AG04450 (cell line): ENCODE results near the gene DDTL. TPM values are rescaled to one million over a fixed set of nuclear protein-coding genes. Genes with fewer than 3 reads are reported as not detected.
A peak's percentile ranks its signal among the peaks of the same experiment; 100 is the strongest.

Source experiments
- CTCF ChIA-PET: fragments of 300-600, 350-600 bp; formaldehyde crosslinking; extraction: SDS; loops from one replicate; lab custom pipeline; 2022; ENCODE audit warnings: antibody characterized with exemption, inconsistent platforms; lab: Charles Lee
- POLR2A ChIA-PET: fragments of 350-600 bp; formaldehyde crosslinking; extraction: SDS; loops from one replicate; lab custom pipeline; 2021; ENCODE audit warnings: antibody characterized with exemption, inconsistent platforms; lab: Yijun Ruan, JAX
- DNase-seq: peaks from one replicate; pipeline ENCODE4 v3.0.0-alpha.2; 2011; ENCODE audit warnings: low read depth, low spot score
- H3K27ac ChIP-seq: one replicate; pipeline ENCODE4 v1.5.1; 2012; ENCODE audit warnings: low read depth, low read length, control low read depth
- H3K27me3 ChIP-seq: one replicate; pipeline ENCODE4 v1.6.0; 2012; ENCODE audit warnings: low read length; ENCODE audit not compliant: control insufficient read depth, insufficient read depth
- H3K4me3 ChIP-seq: 2 replicates; pipeline ENCODE4 v1.5.1; 2011; ENCODE audit warnings: mild to moderate bottlenecking, low read depth, low read length, control low read depth
- H3K9me3 ChIP-seq: 2 replicates; pipeline ENCODE4 v1.5.1; 2012; ENCODE audit warnings: low read length; ENCODE audit not compliant: control insufficient read depth, insufficient read depth
- CTCF ChIP-seq: IDR thresholded peaks from 2 replicates; pipeline ENCODE4 v1.5.1; 2011; ENCODE audit warnings: low read depth, low read length, control low read depth, inconsistent platforms
- polyA plus RNA-seq: library from polyadenylated mRNA; depleted of rRNA; stranded (reverse); fragments of >200 nt; gene quantifications from 2 replicates; pipeline ENCODE4 v1.2.3, GENCODE V29; 2011

Gene DDTL
- polyA plus RNA-seq, 1 experiment = 1.1 TPM

GRCh38 chr22:24001314-24001713 is 34.6 kb downstream of the DDTL start:
- POLR2A ChIA-PET = no interaction called here
- Histone ChIP-seq H3K27ac (no peak overlapping the region), H3K4me3 (no peak overlapping the region), H3K9me3 (no peaks in the 10 kb centered on the region; the same call in 1 of the 2 replicates), H3K27me3 (peaks cover 7% of the 10 kb centered on the region)
- TF ChIP-seq CTCF = no peak
- no peak for DNase-seq
- CTCF ChIA-PET = no interaction called here

- peaks cover 12% of the 10 kb centered on the region for H3K27me3 ChIP-seq
- H3K9me3 ChIP-seq = no peaks in the 10 kb centered on the region; the same call in 1 of the 2 replicates
- no peak overlapping the region for H3K4me3 ChIP-seq
- CTCF ChIA-PET = no interaction called here
- POLR2A ChIA-PET = no interaction called here
- TF ChIP-seq CTCF = no peak
- no peak for DNase-seq
- no peak overlapping the region for H3K27ac ChIP-seq
These were observed 35.6 kb downstream of the DDTL start for GRCh38 chr22:24002272-24002671.

GRCh38 chr22:24002851-24003250 is 36.2 kb downstream of the DDTL start:
- POLR2A ChIA-PET = no interaction called here
- Histone ChIP-seq H3K27me3 (peaks cover 12% of the 10 kb centered on the region), H3K4me3 (no peak overlapping the region), H3K9me3 (no peaks in the 10 kb centered on the region; the same call in 1 of the 2 replicates), H3K27ac (no peak overlapping the region)
- DNase-seq = no peak
- TF ChIP-seq CTCF = no peak
- CTCF ChIA-PET = no interaction called here

- ChIA-PET CTCF (no interaction called here), POLR2A (no interaction called here)
- TF ChIP-seq CTCF = no peak
- no peak overlapping the region for H3K4me3 ChIP-seq
- peak overlapping the region; percentile 1 for H3K27ac ChIP-seq
- no peaks in the 10 kb centered on the region; the same call in 1 of the 2 replicates for H3K9me3 ChIP-seq
- DNase-seq = no peak
- peaks cover 14% of the 10 kb centered on the region for H3K27me3 ChIP-seq
These were observed 37.2 kb downstream of the DDTL start for GRCh38 chr22:24003887-24004286.

GRCh38 chr22:24005201-24005600 is 38.5 kb downstream of the DDTL start, which contains the start of gene GSTT4:
Gene GSTT4 (minus strand): TSS chr22:24005453. CDS start chr22:24005356, 97 bp downstream.
- H3K9me3 ChIP-seq = no peaks in the 10 kb centered on the region; the same call in 1 of the 2 replicates
- TF ChIP-seq CTCF = no peak
- H3K27ac ChIP-seq = no peak within 1 kb of the TSS
- DNase-seq = no peak
- CTCF ChIA-PET = interaction anchor here (0.8 kb wide), 1 partner anchor 150 kb away, joined by 3 read pairs; no protein-coding TSS in a partner anchor
- H3K27me3 ChIP-seq = peaks cover 11% of the 10 kb centered on the region
- H3K4me3 ChIP-seq = no peak within 1 kb of the TSS
- POLR2A ChIA-PET = no interaction called here
